Kidney epithelial cell (primary cell): Measurements from ENCODE around the gene PYDC1. TPM values are rescaled to one million over a fixed set of nuclear protein-coding genes. Genes with fewer than 3 reads are reported as not detected.
"Not testable (repeated sequence)": the region's sequence is repeated elsewhere in the genome, so short reads cannot be mapped to it uniquely, and the experiment has no call there.

Source experiments
- DNase-seq: peaks from one replicate; pipeline ENCODE4 v3.0.0-alpha.2; 2010; ENCODE audit warnings: low read depth
- H3K27me3 ChIP-seq: 2 replicates; pipeline ENCODE4 v1.6.0; 2011; ENCODE audit warnings: low read length; ENCODE audit not compliant: control insufficient read depth, insufficient read depth
- H3K36me3 ChIP-seq: 2 replicates; pipeline ENCODE4 v1.5.1; 2011; ENCODE audit warnings: low read length; ENCODE audit not compliant: control insufficient read depth, insufficient read depth
- H3K4me3 ChIP-seq: 2 replicates; pipeline ENCODE4 v1.5.1; 2011; ENCODE audit warnings: low read depth, mild to moderate bottlenecking, control low read depth, low read length
- total RNA-seq: library from RNA; depleted of rRNA; stranded (reverse); fragments of >200 nt; gene quantifications from 2 replicates; pipeline ENCODE4 v1.2.3, GENCODE V29; 2015
- TF ChIP-seq, protein P1 (sequence below): IDR thresholded peaks from 2 replicates; pipeline ENCODE4 v1.5.1; 2011; ENCODE audit warnings: mild to moderate bottlenecking, moderate library complexity, low read length, control low read depth, inconsistent platforms; ENCODE audit not compliant: insufficient read depth, poor library complexity, severe bottlenecking

The PYDC1 gene
- total RNA-seq, 1 donor from 2014 or later, result not detected

DNA sequence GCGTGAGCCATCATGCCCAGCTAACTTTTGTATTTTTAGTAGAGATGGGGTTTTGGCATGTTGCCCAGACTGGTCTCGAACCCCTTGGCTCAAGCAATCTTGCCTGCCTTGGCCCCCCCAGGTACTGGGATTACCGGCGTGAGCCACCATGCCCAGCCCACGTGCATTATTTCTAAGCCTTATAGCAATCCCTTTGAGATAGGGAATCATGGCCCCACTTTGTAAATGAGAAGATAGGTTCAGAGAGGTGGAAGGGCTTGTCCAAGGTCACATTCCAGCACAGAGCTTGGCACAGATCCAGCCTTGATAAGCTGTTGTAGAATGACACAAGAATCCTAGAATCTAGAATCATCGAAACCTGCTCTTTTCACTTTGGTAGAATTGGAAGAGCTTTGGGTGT is 10.2 kb downstream of the PYDC1 start:
- no peak overlapping the region for H3K4me3 ChIP-seq
- H3K27me3 ChIP-seq, result peaks cover 30% of the 10 kb centered on the region
- TF ChIP-seq, protein P1, sequence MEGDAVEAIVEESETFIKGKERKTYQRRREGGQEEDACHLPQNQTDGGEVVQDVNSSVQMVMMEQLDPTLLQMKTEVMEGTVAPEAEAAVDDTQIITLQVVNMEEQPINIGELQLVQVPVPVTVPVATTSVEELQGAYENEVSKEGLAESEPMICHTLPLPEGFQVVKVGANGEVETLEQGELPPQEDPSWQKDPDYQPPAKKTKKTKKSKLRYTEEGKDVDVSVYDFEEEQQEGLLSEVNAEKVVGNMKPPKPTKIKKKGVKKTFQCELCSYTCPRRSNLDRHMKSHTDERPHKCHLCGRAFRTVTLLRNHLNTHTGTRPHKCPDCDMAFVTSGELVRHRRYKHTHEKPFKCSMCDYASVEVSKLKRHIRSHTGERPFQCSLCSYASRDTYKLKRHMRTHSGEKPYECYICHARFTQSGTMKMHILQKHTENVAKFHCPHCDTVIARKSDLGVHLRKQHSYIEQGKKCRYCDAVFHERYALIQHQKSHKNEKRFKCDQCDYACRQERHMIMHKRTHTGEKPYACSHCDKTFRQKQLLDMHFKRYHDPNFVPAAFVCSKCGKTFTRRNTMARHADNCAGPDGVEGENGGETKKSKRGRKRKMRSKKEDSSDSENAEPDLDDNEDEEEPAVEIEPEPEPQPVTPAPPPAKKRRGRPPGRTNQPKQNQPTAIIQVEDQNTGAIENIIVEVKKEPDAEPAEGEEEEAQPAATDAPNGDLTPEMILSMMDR, result no peak
- no peak for DNase-seq
- no peaks in the 10 kb centered on the region for H3K36me3 ChIP-seq

DNA sequence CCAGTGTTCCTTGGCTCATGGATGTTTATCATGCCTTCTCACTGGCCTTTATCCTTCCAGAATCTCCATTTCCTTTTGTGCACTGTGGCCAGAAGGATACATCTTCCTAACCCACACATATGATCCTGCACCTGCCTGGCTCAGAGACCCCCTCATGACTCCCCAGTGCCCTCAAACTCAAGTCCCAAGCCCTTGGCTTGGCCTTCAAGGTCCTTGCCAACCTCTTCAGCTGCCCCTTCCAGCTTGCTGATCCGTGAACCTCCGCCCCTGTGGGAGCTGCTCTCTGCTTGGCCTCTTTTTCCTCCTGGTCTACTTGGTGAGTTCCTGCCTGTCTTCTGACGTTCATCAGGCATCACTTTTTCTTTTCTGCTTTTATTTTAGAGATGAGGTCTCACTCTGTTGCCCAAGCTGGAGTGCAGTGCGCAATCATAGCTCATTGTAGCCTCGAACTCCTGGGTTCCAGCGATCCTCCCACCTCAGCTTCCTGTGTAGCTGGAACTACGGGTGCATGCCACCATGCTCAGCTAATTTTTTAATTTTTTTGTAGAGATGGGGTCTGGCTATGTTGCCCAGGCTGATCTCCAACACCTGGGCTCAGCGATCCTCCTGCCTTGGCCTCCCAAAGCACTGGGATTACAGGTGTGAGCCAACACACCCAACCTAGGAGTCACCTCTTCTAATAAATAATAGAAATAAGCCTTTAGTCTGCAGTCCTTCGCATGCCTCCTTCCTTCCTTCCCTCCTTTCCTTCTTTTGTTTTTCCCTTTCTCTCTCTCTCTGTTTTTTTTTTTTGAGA is 11.9 kb downstream of the PYDC1 start:
- Histone ChIP-seq H3K36me3 (no peaks in the 10 kb centered on the region), H3K4me3 (no peak overlapping the region), H3K27me3 (peaks cover 28% of the 10 kb centered on the region)
- TF ChIP-seq, protein P1, result no peak
- DNase-seq, result no peak

DNA sequence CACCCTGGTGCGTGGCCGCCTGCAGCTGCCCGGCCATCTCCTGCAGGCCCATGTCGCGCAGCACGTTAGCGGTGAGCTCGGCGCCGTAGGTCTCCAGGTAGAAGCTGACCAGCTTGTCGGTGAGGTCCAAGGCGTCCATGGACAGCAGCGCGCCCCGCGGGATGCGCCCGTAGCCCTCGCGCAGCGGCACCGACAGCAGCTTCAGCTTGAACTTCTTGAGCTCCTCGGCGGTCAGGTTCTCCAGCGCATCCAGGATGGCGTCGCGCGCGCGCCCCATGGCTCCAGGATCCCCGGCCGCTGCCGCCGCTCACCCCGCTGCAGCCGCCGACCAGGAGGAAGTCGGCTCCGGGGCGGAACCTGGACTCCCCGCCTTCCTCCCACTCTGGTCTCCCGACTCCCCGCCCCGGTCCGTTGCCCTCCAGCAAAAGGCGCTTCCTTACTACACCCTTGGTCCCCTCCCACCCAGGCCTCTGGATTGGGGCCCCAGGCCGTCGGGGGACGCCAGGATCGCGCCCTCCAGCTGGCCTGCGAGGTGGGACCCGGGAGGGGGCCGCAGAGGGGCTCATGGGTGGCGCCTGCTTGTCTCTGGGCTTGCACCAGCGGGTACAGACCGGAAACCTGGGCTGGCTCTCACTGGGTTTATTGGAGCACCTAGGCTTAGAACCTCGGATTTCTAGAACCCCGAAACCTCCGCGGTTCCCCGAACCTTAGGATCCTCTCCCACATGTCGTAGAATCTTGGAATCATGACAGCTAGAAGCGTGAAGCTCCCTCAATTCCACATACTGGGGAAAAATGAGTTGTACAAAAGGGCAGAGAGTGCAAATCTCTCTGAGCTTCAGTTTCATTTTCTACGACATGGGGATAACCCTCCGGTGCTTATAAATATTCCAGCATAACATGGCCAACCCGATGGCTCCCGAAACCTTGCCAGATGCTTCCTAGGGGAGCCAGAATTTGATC is 14.2 kb downstream of the PYDC1 start, which contains the start of gene PYCARD:
PYCARD (minus strand) TSS at position 347 of the 962 bp plus-strand sequence; CDS start at position 277, 70 bp downstream.
- Histone ChIP-seq H3K36me3 (no peaks in the 10 kb centered on the region), H3K27me3 (peaks cover 20% of the 10 kb centered on the region), H3K4me3 (peak within 1 kb of the TSS; percentile 64)
- no peak for DNase-seq
- TF ChIP-seq, protein P1, result no peak

DNA sequence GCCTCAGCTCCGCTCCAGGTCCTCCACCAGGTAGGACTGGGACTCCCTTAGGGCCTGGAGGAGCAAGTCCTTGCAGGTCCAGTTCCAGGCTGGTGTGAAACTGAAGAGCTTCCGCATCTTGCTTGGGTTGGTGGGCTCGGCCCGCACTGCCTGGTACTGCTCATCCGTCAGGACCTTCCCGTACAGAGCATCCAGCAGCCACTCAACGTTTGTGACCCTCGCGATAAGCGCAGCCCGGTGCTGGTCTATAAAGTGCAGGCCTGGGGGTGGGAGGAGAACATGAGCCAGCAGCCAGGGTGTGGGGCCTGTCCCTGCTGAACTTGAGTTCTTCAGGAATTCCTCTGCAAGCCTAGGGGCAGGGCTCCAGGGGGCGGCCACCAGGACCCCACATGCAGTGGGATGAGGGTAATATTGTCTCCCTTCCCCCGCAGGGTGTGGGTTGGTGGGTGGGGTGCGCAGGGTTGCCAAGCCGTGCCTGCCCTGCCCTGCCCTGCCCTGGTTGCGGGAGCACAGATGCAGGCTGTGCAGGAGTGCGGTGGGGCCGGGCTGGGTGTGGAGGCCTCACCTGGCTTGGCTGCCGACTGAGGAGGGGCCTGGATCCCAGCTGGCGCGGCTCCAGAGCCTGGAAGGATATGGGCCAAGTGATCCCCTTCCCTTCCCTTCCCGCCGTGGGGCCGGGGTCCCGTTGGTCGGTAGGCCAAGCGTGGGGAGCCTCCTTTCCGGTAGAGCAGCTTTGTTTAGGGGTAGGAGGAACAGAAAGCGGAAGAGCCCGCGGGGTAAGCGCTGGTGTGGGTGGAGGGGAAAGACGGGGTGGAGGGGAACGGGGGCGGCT is 15.1 kb downstream of the PYDC1 start:
- Histone ChIP-seq H3K27me3 (peaks cover 13% of the 10 kb centered on the region), H3K36me3 (no peaks in the 10 kb centered on the region), H3K4me3 (peak overlapping the region; percentile 64)
- TF ChIP-seq, protein P1, result no peak
- DNase-seq, result no peak

DNA sequence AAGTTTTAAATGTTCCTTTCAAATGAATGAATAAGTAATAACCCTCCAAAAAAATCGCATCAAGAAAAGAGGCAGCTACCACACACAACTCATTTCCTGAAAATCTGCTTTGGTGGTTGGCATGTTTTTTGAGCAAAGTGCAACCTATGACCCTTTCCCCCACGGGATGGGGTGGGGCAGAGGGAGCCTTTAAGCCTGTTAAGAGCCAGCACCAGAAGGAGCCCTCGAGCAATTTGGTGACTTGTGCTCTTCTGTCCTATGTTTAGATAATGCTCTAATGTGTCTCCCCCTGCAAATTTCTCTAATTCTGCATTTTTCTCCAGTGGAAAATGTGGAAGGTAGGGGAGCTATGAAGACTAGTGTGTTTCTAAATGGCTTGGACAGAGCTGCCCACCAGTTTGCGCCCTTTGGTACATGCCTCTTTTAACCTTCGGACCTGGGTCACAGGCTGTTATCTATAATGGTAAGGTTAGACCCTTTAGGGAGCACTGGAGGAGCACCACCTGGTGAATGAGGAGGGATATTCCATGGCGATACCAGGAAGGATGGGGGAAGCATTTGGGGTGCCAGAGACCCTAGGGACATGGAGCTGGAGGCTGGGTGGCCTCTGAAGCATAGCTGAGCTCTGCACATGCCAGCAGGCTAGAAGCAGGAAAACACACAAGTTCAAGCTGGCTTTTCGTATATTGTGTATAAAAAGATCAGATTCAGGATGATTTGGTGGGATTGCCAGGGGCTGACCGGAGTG is 15.9 kb downstream of the PYDC1 start:
- Histone ChIP-seq H3K27me3 (peaks cover 13% of the 10 kb centered on the region), H3K36me3 (peaks cover 2% of the 10 kb centered on the region), H3K4me3 (no peak overlapping the region)
- no peak for DNase-seq
- TF ChIP-seq, protein P1, result no peak

DNA sequence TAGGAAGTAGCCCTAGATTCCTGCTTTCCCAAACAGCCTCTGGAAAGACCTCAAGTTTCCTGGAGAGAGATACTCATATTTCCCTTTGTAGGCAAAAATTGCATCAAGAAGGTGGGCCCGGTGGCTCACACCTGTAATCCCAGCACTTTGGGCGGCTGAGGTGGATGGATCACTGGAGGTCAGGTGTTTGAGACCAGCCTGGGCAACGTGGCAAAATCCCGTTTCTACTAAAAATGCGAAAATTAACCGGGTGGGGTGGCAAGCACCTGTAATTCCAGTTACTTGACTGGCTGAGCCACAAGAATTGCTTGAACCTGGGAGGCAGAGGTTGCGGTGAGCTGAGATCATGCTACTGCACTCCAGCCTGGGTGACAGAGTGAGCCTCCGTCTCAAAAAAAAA is 16.8 kb downstream of the PYDC1 start:
- H3K27me3 ChIP-seq, result peaks cover 10% of the 10 kb centered on the region
- DNase-seq, H3K36me3 ChIP-seq, H3K4me3 ChIP-seq: not testable (repeated sequence)
